HepG2 (cell line): ENCODE results near the gene PRR23C. TPM values are rescaled to one million over a fixed set of nuclear protein-coding genes. Genes with fewer than 3 reads are reported as not detected.

Source experiments
- ATAC-seq: fragments of 200-7000 bp; cut with Tn5 transposase; 3 replicates; pipeline ENCODE4 v1.9.1; 2020; ENCODE audit warnings: mild to moderate bottlenecking, moderate library complexity
- BruUV-seq: library from RNA; stranded (reverse); fragments of 400-500 nt; replicated peaks from 2 replicates; lab custom pipeline; 2021; lab: Mats Ljungman, UMichigan
- CTCF ChIA-PET: fragments of 300-600 bp; formaldehyde crosslinking; extraction: SDS; loops from one replicate; lab custom pipeline; 2021; ENCODE audit warnings: low total read pairs, inconsistent platforms, low intra/inter-chr PET ratio; lab: Yijun Ruan, JAX
- POLR2A ChIA-PET: fragments of 350-600 bp; sonication (Branson Sonifier 250); formaldehyde crosslinking; loops from one replicate; lab custom pipeline; 2020; ENCODE audit warnings: antibody characterized with exemption, inconsistent platforms; lab: Yijun Ruan, JAX
- DNase-seq: peaks from one replicate; pipeline ENCODE4 v3.0.0-alpha.2; 2015; ENCODE audit warnings: low spot score
- FAIRE-seq: peaks from 3 replicates; lab custom pipeline; 2011; peaks lifted over from hg19 to GRCh38; lab: Jason Lieb, UNC
- H2AFZ ChIP-seq: one replicate; pipeline ENCODE4 v1.6.1; 2011; ENCODE audit warnings: low read length, inconsistent platforms
- H3K27ac ChIP-seq: fragments of 300-600 bp; 3 replicates; pipeline ENCODE4 v1.8.0; 2011; ENCODE audit warnings: mixed run types, mild to moderate bottlenecking, mixed read lengths, low read length, inconsistent platforms; ENCODE audit not compliant: insufficient read depth; ENCODE audit errors: extremely low read length
- H3K27me3 ChIP-seq, 2 experiments: fragments of 200-600 bp in 1 of 2; 2 replicates in 1 of 2; 3 replicates in 1 of 2; pipeline versions ENCODE4 v1.6.0 to v1.8.0; 2011; ENCODE audit warnings: low read length in 2 of 2, mild to moderate bottlenecking in 2 of 2, moderate library complexity in 2 of 2, inconsistent platforms in 1 of 2; ENCODE audit not compliant: insufficient read depth in 2 of 2, control insufficient read depth in 1 of 2
- H3K36me3 ChIP-seq, 2 experiments: fragments of 200-600 bp in 1 of 2; replicated peaks in 1 of 2; 2 replicates in 1 of 2; 3 replicates in 1 of 2; pipeline versions ENCODE4 v1.5.1 to v1.8.0; 2011; ENCODE audit warnings: low read length in 2 of 2, inconsistent platforms in 1 of 2; ENCODE audit not compliant: insufficient read depth in 2 of 2, control insufficient read depth in 1 of 2
- H3K4me1 ChIP-seq: 2 replicates; pipeline ENCODE4 v1.5.1; 2012; ENCODE audit warnings: low read length, inconsistent platforms; ENCODE audit not compliant: insufficient read depth
- H3K4me2 ChIP-seq: 2 replicates; pipeline ENCODE4 v1.6.0; 2011; ENCODE audit warnings: low read depth, low read length, inconsistent platforms
- H3K4me3 ChIP-seq, 3 experiments: fragments of 200-600 bp in 1 of 3; sonication (generic), shearing (Covaris generic) in 1 of 3; replicated peaks in 1 of 3; 2 replicates each; pipeline ENCODE4 v1.5.1; 2011 to 2016; ENCODE audit warnings: low read length in 3 of 3, inconsistent platforms in 2 of 3, low read depth in 2 of 3, mild to moderate bottlenecking in 2 of 3, control low read depth in 1 of 3, mixed read lengths in 1 of 3; ENCODE audit not compliant: insufficient read depth in 1 of 3
- H3K79me2 ChIP-seq: one replicate; pipeline ENCODE4 v1.6.1; 2011; ENCODE audit warnings: low read length, inconsistent platforms; ENCODE audit not compliant: insufficient read depth
- H3K9ac ChIP-seq: 2 replicates; pipeline ENCODE4 v1.6.0; 2011; ENCODE audit warnings: mild to moderate bottlenecking, low read depth, low read length, inconsistent platforms; ENCODE audit not compliant: insufficient read depth
- H3K9me3 ChIP-seq: 2 replicates; pipeline ENCODE4 v1.5.1; 2012; ENCODE audit warnings: mild to moderate bottlenecking, low read length
- H4K20me1 ChIP-seq: 2 replicates; pipeline ENCODE4 v1.6.0; 2011; ENCODE audit warnings: inconsistent platforms, mild to moderate bottlenecking, low read length, moderate library complexity; ENCODE audit not compliant: insufficient read depth
- CBFB ChIP-seq: sonication (generic); formaldehyde crosslinking; IDR thresholded peaks from 2 replicates; pipeline ENCODE4 v1.4.0; 2020; ENCODE audit warnings: missing genetic modification reagents
- CC2D1A ChIP-seq: sonication (generic); formaldehyde crosslinking; IDR thresholded peaks from 2 replicates; pipeline ENCODE4 v1.8.1; 2023; ENCODE audit warnings: mild to moderate bottlenecking, missing genetic modification reagents
- REPIN1 ChIP-seq: sonication (generic); formaldehyde crosslinking; IDR thresholded peaks from 2 replicates; pipeline ENCODE4 v1.8.0; 2022; ENCODE audit warnings: missing genetic modification reagents, low read depth, mild to moderate bottlenecking, borderline replicate concordance
- SOX13 ChIP-seq, 3 experiments: fragments of 450-650 bp in 1 of 3; sonication (generic) in 1 of 3; formaldehyde crosslinking in 1 of 3; IDR thresholded peaks in 2 of 3; conservative IDR thresholded peaks in 1 of 3; 2 replicates each; pipeline versions ENCODE4 v1.5.0 to v1.6.1; 2016 to 2020; ENCODE audit warnings: antibody characterized with exemption in 1 of 3, mild to moderate bottlenecking in 1 of 3, missing compliant biosample characterization in 1 of 3, missing genetic modification reagents in 1 of 3, moderate library complexity in 1 of 3
- ZFP36L1 ChIP-seq: sonication (generic); formaldehyde crosslinking; IDR thresholded peaks from 2 replicates; pipeline ENCODE4 v1.8.0; 2022; ENCODE audit warnings: mild to moderate bottlenecking, missing genetic modification reagents, moderate library complexity
- ZFP37 ChIP-seq: sonication (generic); formaldehyde crosslinking; IDR thresholded peaks from 2 replicates; pipeline ENCODE4 v1.4.0; 2020; ENCODE audit warnings: missing genetic modification reagents, borderline replicate concordance
- ZNF12 ChIP-seq: sonication (generic); formaldehyde crosslinking; IDR thresholded peaks from 2 replicates; pipeline ENCODE4 v1.5.0; 2020; ENCODE audit warnings: missing genetic modification reagents
- ZNF337 ChIP-seq: sonication (generic); formaldehyde crosslinking; IDR thresholded peaks from 2 replicates; pipeline ENCODE4 v1.5.1; 2020; ENCODE audit warnings: missing genetic modification reagents, low read depth, mild to moderate bottlenecking, borderline replicate concordance
- ZNF790 ChIP-seq: sonication (generic); formaldehyde crosslinking; IDR thresholded peaks from 2 replicates; pipeline ENCODE4 v1.8.0; 2022; ENCODE audit warnings: missing genetic modification reagents, mild to moderate bottlenecking, borderline replicate concordance
- WGBS: methylation state at CpG from one replicate; pipeline ENCODE4 v1.1.6; 2017; ENCODE audit warnings: low lambda C conversion rate; 5-methylcytosine and 5-hydroxymethylcytosine counted together
- in situ Hi-C: cut with HindIII; loops from 2 replicates; pipeline ENCODE4 v1.10.0; 2017; ENCODE audit warnings: low pct_unique_long_range_greater_than_20kb; ENCODE audit not compliant: extremely low pct_ligation_motif_present
- intact Hi-C: fragments of 100-400 bp; cut with micrococcal nuclease; formaldehyde crosslinking; loops from one replicate; pipeline ENCODE4 v1.10.0; 2022; ENCODE audit not compliant: unreplicated experiment
- polyA plus RNA-seq, 8 experiments: library from polyadenylated mRNA; depleted of rRNA in 3 of 8; stranded (reverse) in 7 of 8; unstranded in 1 of 8; fragments of >200 nt; fragmentation: Illumina TruSeq in 4 of 8; extraction: Trizol in 4 of 8; gene quantifications; 2 replicates each; pipeline versions ENCODE4 v1.2.1 to v1.2.3, GENCODE V29; 2011 to 2016; ENCODE audit warnings: low read depth in 4 of 8, missing spikeins in 1 of 8, mixed read lengths in 1 of 8; ENCODE audit not compliant: insufficient read depth in 1 of 8
- total RNA-seq, 5 experiments: library from RNA; depleted of rRNA; stranded (reverse); fragments of >200 nt; fragmentation: Illumina TruSeq; extraction: Trizol; gene quantifications; 2 replicates each; pipeline ENCODE4 v1.2.3, GENCODE V29; 2016; ENCODE audit warnings: low read depth in 1 of 5
- TF ChIP-seq, protein P1 (sequence below): sonication (generic); formaldehyde crosslinking; IDR thresholded peaks from 2 replicates; pipeline ENCODE4 v1.8.1; 2023; ENCODE audit warnings: mild to moderate bottlenecking, missing genetic modification reagents

Gene PRR23C
- total and polyA plus RNA-seq, 2 of the 13 experiments (the other 11 are each of a cell fraction or from before 2014, with no cell fraction given) = not detected

DNA sequence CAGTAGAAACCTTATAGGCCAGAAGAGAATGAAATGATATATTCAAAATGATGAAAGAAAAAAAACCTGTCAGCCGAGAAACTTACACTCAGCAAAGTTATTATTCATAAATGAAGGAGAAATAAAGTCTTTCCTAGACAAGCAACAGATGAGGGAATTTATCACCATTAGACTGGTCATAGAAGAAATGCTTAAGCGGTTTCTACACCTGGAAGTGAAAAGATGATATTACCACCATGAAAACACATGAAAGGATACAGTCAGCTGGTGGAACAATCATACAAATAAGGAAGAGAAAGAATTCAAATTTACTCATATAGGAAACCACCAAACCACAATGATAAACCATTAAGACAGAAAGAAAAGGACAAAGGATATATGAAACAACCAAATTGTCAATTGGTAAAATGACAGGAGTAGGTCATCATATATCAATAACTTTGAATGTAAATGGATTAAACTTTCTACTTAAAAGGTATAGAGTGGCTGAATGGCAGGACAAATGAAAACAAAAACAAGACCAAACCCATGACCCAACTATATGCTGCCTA lies 29.9 kb upstream of the PRR23C start:
- no peak overlapping the region for H3K4me2 ChIP-seq
- H3K27ac ChIP-seq = no peak overlapping the region
- ChIA-PET CTCF (no interaction called here), POLR2A (no interaction called here)
- ATAC-seq = no peak
- in situ Hi-C loops (no loop called here), intact Hi-C loops (no loop called here)
- H3K9ac ChIP-seq = no peak overlapping the region
- no peak for FAIRE-seq
- no TSS peak for BruUV-seq
- H4K20me1 ChIP-seq = no peaks in the 10 kb centered on the region
- H2AFZ ChIP-seq = no peak overlapping the region
- no peaks in the 10 kb centered on the region for H3K79me2 ChIP-seq
- WGBS = 21% methylated on average over 2 of the region's 2 CpGs
- peaks cover 1 to 4% of the 10 kb centered on the region in 2 experiments; a peak in 2 of 5 replicates for H3K27me3 ChIP-seq
- DNase-seq = no peak
- peaks cover 10% of the 10 kb centered on the region; the same call in 1 of the 2 replicates for H3K9me3 ChIP-seq
- H3K4me1 ChIP-seq = no peaks in the 10 kb centered on the region
- H3K36me3 ChIP-seq = no peaks in the 10 kb centered on the region
- H3K4me3 ChIP-seq = no peak overlapping the region
- TF ChIP-seq CC2D1A (CRISPR knock-in tag) (no peak), ZNF337 (peak; percentile 36; the same call in 1 of the 2 replicates)
- TF ChIP-seq, protein P1, sequence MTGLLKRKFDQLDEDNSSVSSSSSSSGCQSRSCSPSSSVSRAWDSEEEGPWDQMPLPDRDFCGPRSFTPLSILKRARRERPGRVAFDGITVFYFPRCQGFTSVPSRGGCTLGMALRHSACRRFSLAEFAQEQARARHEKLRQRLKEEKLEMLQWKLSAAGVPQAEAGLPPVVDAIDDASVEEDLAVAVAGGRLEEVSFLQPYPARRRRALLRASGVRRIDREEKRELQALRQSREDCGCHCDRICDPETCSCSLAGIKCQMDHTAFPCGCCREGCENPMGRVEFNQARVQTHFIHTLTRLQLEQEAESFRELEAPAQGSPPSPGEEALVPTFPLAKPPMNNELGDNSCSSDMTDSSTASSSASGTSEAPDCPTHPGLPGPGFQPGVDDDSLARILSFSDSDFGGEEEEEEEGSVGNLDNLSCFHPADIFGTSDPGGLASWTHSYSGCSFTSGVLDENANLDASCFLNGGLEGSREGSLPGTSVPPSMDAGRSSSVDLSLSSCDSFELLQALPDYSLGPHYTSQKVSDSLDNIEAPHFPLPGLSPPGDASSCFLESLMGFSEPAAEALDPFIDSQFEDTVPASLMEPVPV (CRISPR knock-in tag) = no peak

DNA sequence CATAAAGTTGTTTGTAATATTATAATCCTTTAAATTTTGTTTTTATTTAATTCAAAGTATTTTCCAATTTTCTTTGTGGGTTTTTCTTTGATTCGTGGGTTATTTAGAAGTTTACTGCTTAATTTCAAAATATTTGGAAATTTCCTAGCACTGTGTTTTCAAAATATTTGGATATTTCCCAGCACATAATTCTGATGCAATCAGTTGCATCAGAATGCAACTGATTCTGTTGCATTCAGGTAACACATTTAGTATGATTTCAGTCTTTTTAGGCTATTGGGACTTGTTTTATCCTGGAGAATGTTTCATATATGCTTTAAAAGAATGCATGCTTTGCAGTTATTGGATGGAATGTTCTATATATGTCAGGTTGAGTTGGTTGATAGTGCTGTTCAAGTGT lies 18.2 kb upstream of the PRR23C start:
- in situ Hi-C loops = no loop called here
- Histone ChIP-seq H3K4me1 (no peaks in the 10 kb centered on the region), H3K4me3 (no peak overlapping the region), H3K9ac (no peak overlapping the region), H3K36me3 (no peaks in the 10 kb centered on the region), H3K4me2 (no peak overlapping the region), H3K79me2 (no peaks in the 10 kb centered on the region), H3K27ac (no peak overlapping the region), H2AFZ (no peak overlapping the region), H3K9me3 (no peaks in the 10 kb centered on the region), H4K20me1 (no peaks in the 10 kb centered on the region), H3K27me3 (no peaks in the 10 kb centered on the region)
- DNase-seq = no peak
- ChIA-PET CTCF (no interaction called here), POLR2A (no interaction called here)
- no peak for FAIRE-seq
- intact Hi-C loops = no loop called here
- no peak for ATAC-seq
- no TSS peak for BruUV-seq
- 0% methylated on average over 1 of the region's 1 CpG for WGBS
- TF ChIP-seq REPIN1 (CRISPR knock-in tag) = no peak
- TF ChIP-seq ZFP36L1 (CRISPR knock-in tag) = no peak
- TF ChIP-seq ZNF790 (CRISPR knock-in tag) = no peak
- no peak for TF ChIP-seq CBFB (CRISPR knock-in tag)
- no peak for TF ChIP-seq SOX13 (IDR thresholded peaks at IDR 0.05)
- TF ChIP-seq SOX13 (CRISPR knock-in tag; conservative IDR thresholded peaks at IDR 0.05 in 1 of 2, IDR thresholded peaks at IDR 0.05 in 1 of 2) = no peak
- no peak for TF ChIP-seq ZNF12 (CRISPR knock-in tag)
- no peak for TF ChIP-seq ZFP37
